GM12865 (cell line): ENCODE measurements around the gene PRSS57.
"Not testable (repeated sequence)": the region's sequence is repeated elsewhere in the genome, so short reads cannot be mapped to it uniquely, and the experiment has no call there.

ENCODE experiments used
- DNase-seq: peaks from one replicate; pipeline ENCODE4 v3.0.0; 2010; ENCODE audit warnings: low read depth
- H3K4me3 ChIP-seq: 2 replicates; pipeline ENCODE4 v1.5.1; 2011; ENCODE audit warnings: mild to moderate bottlenecking, low read depth, low read length, control low read depth
- TF ChIP-seq, protein P1 (sequence below): IDR thresholded peaks from 2 replicates; pipeline ENCODE4 v1.5.1; 2011; ENCODE audit warnings: low read length, control low read depth, low read depth, inconsistent platforms; ENCODE audit not compliant: insufficient read depth; ENCODE audit errors: missing control alignments

The PRSS57 gene

DNA sequence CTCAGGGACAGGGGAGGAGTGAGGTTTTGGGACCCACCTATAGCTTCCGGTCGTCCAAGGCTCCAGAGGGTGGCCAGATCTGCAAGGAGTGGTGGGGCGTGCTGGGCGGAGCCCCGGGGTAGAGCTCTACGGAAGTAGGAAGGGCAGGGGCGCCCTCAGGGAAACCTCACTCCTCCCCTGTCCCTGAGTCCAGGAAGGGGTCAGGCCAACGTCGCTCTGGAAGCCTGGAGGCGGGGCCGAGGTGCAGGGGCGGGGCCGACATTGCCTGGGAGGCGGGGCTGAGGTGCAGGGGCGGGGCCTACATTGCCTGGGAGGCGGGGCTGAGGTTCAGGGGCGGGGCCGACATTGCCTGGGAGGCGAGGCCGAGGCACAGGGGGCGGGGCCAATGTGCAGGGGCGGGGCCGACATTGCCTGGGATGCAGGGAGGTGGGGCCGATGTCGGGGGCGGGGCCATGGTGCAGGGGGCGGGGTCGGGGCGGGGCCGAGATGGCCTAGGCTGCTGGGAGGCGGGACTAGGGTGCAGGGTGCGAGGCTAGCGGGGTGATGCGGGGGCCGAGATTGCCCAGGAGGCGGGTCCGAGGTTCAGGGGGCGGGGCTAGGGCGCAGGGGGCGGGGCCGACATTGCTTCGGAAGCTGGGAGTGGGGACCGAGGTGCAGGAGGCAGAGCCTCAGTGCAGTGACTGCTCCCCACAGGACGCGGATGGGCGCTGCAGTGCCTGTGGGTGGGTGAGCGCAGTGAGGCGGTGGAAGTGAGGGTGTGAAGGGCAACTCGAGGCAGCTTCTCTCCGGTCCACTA lies 8.6 kb upstream of the PRSS57 start:
- H3K4me3 ChIP-seq = no peak overlapping the region
- TF ChIP-seq, protein P1, sequence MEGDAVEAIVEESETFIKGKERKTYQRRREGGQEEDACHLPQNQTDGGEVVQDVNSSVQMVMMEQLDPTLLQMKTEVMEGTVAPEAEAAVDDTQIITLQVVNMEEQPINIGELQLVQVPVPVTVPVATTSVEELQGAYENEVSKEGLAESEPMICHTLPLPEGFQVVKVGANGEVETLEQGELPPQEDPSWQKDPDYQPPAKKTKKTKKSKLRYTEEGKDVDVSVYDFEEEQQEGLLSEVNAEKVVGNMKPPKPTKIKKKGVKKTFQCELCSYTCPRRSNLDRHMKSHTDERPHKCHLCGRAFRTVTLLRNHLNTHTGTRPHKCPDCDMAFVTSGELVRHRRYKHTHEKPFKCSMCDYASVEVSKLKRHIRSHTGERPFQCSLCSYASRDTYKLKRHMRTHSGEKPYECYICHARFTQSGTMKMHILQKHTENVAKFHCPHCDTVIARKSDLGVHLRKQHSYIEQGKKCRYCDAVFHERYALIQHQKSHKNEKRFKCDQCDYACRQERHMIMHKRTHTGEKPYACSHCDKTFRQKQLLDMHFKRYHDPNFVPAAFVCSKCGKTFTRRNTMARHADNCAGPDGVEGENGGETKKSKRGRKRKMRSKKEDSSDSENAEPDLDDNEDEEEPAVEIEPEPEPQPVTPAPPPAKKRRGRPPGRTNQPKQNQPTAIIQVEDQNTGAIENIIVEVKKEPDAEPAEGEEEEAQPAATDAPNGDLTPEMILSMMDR = no peak
- peak; percentile 71 for DNase-seq

DNA sequence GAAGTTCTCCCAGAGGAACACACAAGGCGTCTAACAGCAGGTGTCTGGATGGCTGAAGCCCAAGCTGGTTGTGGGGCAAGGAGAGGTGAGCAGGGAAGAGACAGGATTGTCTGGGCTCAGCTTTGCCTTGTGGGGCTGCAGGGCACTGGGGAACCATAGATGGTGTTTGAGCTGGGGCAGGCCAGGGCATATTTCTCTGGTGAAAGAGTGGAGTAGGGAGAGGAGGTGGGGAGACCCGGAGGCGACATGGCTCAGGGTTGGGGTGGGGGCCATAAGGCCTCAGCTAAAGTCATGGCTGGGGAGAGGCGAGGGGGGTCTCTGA lies 8.0 kb upstream of the PRSS57 start:
- H3K4me3 ChIP-seq = no peak overlapping the region
- TF ChIP-seq, protein P1 = no peak
- DNase-seq = no peak

DNA sequence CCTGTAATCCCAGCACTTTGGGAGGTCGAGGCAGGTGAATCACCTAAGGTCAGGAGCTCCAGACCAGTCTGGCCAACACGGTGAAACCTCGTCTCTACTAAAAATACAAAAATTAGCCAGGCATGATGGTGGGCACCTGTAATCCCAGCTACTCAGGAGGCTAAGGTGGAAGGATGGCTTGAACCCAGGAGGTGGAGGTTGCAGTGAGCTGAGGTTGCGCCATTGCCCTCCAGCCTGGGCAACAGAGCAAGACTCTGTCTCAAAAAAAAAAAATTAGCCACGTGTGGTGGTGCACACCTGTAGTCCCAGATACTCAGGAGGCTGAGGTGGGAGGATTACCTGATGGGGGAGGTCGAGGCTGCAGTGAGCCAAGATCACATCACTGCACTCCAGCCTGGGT lies 7.6 kb upstream of the PRSS57 start:
- not testable (repeated sequence) for DNase-seq, H3K4me3 ChIP-seq

DNA sequence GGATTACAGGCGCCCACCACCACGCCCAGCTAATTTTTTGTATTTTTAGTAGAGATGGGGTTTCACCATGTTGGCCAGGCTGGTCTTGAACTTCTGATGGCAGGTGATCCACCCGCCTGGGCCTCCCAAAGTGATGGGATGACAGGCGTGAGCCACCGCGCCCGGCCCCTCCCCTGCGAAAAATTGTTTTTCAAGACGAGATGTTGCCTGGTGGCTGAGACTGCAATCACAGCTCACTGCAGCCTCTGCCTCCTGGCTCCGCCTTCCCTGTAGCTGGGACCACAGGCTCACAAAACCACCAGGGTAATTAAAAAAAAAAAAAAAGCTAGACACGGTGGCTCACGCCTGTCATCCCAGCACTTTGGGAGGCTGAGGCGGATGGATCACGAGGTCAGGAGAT lies 4.6 kb upstream of the PRSS57 start:
- H3K4me3 ChIP-seq, DNase-seq: not testable (repeated sequence)

GRCh38 chr19:698529-698928 lies 3.3 kb upstream of the PRSS57 start:
- not testable (repeated sequence) for H3K4me3 ChIP-seq, DNase-seq

DNA sequence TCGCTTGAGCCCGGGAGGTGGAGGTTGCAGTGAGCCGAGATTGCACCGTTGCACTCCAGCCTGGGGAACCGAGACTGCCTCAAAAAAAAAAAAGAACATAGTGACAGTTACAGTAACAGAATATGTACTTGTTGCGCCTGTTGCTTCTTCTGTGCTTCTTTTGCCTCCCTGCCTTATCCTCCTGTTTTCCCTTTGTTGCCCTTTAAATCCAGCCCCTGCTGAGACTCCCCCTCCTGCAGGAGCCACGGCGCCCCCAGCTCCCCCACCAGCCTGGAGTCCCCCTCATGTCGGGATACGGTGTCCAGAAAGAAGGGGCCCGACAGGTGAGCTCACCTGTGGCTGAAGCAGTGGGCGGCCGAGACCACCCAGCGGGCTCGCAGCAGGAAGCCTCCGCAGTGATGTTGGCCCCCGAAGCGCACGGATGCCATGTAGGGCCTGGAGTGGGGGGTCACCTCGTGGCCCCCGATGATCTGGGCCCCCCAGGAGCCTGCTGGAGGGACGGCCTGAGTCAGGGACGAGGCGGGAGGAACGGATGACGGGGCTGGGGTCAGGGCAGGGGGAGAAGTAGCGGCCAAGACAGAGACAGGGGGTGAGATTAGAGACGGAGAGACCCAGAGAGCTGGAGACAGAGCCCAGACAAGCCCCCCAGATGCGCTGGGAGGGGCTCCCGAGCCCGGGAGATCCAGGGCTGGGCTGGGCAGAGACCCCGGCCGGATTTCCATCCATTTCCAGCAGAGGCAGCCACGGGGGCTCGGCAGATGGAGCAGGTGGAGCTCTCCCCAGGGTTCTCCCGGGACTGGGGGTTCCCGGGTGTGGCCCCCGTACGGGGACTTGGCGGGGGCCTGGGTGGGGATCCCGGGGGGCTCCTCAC lies 536 bp downstream of the PRSS57 start:
- TF ChIP-seq, protein P1 = no peak
- no peak for DNase-seq
- no peak overlapping the region for H3K4me3 ChIP-seq

DNA sequence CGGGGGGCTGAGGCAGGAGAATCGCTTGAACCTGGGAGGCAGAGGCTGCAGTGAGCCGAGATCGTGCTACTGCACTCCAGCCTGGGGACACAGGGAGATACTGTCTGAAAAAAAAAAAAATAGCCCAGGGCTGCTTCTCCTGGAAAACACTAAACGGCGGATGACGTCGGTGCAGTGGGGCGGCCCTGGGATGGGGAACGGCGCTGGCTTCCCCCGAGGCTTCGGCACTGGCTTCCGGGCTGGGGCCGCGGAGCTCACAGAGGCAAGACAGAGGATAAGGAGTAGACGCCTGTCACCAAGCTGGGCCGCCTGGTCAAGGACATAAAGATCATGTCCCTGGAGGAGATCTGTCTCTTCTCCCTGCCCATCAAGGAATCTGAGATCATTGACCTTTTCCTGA lies 5.0 kb downstream of the PRSS57 start:
- no peak for DNase-seq
- H3K4me3 ChIP-seq = no peak overlapping the region
- TF ChIP-seq, protein P1 = no peak

DNA sequence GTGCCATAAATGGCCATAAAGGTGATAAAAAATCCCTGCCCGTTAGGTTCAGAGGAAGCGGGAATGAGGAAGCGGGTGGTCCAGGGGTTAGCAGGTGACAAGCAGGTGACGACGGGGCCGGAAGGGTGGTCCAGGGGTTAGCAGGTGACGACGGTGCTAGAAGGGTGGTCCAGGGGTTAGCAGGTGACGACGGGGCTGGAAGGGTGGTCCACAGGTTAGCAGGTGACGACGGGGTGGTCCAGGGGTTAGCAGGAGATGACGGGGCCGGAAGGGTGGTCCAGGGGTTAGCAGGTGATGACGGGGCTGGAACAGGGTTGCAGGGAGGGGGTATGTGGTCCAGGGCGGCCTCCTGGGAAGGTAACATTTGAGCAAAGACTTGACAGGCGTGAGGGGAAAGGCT lies 6.3 kb downstream of the PRSS57 start:
- no peak for DNase-seq
- no peak overlapping the region for H3K4me3 ChIP-seq
- TF ChIP-seq, protein P1 = no peak
